IPS-11a (cell line): ENCODE measurements around the gene NEDD4L.
"Not testable (repeated sequence)": the region's sequence is repeated elsewhere in the genome, so short reads cannot be mapped to it uniquely, and the experiment has no call there.

Experiments used
- H3K4me3 ChIP-seq: one replicate; pipeline ENCODE4 v1.5.1; 2013; ENCODE audit warnings: low read depth, low read length, control low read depth

Gene NEDD4L

GRCh38 chr18:58280191-58280590 lies 236.2 kb downstream of the NEDD4L start:
- H3K4me3 ChIP-seq = no peak overlapping the region

GRCh38 chr18:58282872-58283271 lies 238.8 kb downstream of the NEDD4L start:
- H3K4me3 ChIP-seq = not testable (repeated sequence)

- H3K4me3 ChIP-seq = no peak overlapping the region
These were observed 240.8 kb downstream of the NEDD4L start for GRCh38 chr18:58284699-58285448.

DNA sequence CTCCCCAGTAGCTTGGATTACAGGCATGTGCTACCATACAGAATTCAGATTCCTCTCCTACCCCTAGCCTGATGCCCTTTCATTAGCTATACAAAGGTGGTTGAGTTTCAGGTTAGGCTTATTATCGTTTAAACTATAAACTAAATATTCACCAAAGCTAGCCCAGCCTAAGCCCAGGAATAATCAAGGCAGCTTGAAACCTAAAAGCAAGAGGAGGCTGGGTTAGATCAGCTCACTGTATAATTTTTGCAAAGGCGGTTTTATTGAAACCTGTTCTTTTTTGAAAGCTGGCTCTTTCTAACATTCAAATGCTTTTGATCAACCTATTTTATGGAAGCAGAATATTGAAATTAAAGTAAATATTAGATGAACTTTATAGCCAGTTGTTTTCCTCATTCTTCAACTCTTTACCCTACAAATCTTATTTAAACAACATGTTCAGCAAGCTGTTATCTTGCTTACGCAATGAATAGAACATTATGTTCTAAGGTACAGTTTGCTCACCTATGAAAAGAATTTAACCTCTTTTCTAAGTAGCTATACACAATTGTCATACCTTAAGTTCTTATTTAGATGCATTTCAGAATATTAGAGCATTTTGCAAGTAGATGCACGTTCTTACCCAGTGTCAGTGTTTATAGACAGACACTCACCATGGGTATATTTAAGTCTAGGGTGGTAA lies 241.6 kb downstream of the NEDD4L start:
- no peak overlapping the region for H3K4me3 ChIP-seq

GRCh38 chr18:58286632-58287352 lies 242.8 kb downstream of the NEDD4L start:
- no peak overlapping the region for H3K4me3 ChIP-seq

- no peak overlapping the region for H3K4me3 ChIP-seq
These were observed 243.6 kb downstream of the NEDD4L start for GRCh38 chr18:58287353-58288274.

- H3K4me3 ChIP-seq = no peak overlapping the region
These were observed 245.1 kb downstream of the NEDD4L start for GRCh38 chr18:58288921-58289797.

GRCh38 chr18:58290116-58290695 lies 246.2 kb downstream of the NEDD4L start:
- no peak overlapping the region for H3K4me3 ChIP-seq

DNA sequence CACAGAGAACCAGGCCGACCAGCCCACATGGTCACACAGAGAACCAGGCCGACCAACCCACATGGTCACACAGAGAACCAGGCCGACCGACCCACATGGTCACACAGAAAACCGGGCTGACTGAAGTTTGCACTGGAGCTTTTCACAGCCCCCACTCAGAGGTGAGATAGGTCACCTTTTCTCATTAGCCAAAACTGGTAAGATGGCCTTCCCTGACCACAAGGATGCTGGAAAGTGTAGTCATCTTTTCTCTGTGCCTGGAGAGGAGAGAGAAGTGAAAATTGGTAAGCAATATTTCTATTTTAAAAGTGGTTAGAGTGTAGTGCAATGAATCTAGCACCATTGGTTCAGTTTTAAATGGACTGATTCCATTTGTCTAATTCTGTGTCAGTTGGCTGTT lies 247.1 kb downstream of the NEDD4L start:
- no peak overlapping the region for H3K4me3 ChIP-seq

DNA sequence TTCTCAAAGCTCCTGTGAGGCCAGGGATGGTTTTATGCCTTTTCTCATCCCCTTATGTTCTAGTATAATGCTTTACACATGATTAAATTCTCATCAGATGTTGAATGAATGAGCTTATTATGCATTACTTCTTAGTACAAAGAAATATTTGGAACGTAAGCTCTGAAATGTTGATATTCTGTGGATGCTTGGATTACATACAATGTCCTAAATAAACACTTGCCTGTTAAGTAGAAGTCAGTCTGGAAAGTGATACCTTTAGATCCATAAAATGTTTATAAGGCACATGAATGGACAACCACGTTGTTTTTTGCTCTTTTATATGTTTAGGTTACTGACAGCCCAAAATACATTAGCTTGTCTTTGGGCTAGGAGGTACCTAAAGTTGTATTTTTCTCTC lies 248.6 kb downstream of the NEDD4L start:
- no peak overlapping the region for H3K4me3 ChIP-seq

DNA sequence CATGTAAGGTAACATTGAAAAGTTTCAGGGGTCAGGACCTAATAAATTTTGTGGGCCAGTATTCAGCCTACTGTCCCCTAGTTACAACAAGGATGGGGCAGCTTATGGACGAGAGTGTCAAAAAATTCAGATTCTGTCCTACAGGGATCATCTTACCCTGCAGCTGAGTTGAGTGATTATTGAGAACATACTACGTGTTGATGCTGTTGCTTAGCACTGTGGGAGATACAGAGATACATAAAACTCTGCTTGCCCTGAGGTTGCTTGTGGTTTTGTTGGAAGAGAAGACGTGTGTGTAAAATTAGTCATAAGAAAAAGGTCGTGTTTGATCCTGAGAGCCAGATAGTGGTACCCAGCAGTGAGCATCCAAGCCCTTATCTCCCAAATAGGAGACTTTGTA lies 253.2 kb downstream of the NEDD4L start:
- no peak overlapping the region for H3K4me3 ChIP-seq

DNA sequence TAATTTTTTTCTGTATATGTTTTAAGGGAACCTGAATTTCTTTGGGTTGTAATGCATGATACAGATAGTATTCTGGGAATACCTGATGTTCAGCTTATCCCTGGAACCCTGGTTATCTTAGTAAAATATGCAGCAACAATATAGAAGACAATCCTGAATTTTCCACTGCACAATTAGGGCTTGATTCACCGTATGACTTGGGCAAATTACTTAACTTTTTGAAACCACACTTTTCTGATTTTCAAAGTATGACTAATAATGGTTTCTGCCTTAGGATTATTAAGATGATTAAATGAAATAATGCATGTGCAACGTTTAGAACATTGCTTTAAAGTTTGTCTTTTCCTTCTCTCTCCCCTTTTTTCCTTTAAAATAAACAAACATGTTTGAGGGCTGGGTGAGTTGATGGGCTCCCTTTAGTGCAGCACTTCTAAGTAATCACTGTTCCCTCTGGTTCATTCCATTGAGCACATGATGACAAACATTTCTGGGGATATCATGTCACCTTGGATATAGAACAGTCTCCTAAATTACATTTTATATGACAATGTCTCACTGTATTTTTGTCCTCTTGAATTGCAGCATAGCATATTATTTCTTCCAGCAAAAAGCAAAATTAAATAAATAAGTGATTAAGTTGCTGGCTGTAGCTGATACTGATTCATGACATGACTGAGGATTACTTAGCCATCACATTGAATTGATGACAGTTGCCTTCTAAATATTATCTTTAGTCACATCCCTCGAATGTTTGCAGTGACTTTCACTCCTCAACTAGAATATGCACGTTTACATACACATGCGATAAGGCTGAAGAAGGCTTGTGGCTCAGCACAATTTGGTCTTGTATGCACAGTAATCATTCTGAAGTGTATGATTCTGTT lies 254.5 kb downstream of the NEDD4L start:
- H3K4me3 ChIP-seq = no peak overlapping the region

DNA sequence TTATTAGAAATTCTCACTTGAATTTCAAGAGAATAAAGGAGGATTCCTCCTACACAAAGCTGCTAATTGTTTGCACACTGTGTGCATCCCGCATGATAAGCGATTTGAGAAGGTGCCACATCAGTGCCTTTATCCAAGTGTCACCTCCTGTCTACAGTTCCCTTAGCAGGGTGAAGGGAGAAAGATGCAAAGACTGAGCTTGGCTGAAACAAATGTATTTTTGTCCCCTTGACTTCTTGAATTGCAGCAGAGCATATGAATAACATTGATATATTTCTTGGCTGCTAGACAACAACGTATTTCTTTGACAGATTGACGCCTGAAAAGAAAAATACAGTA lies 255.1 kb downstream of the NEDD4L start:
- no peak overlapping the region for H3K4me3 ChIP-seq

- no peak overlapping the region for H3K4me3 ChIP-seq
These were observed 255.9 kb downstream of the NEDD4L start for GRCh38 chr18:58299936-58300335.

- H3K4me3 ChIP-seq = no peak overlapping the region
These were observed 256.8 kb downstream of the NEDD4L start for GRCh38 chr18:58300867-58301266.

GRCh38 chr18:58302811-58303210 lies 258.8 kb downstream of the NEDD4L start:
- no peak overlapping the region for H3K4me3 ChIP-seq

DNA sequence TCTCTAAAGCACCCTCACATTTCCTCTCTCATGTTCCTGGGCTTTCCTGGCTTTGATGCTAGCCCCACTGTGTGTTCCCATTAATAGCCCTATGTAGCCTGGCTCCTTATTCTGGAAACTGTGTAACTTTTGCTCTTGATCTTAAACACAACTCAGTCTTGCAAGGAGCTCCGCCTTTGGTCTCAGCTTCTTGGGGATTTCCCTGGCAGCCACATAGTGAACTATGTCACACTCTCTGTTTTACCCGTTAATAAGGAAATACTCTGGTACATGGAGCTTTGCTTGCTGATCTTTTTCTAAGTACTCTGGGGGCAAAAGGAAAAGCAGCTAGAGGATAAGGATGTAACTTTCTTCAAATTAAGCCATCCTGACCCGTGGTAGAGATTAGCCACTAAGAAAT lies 259.3 kb downstream of the NEDD4L start:
- no peak overlapping the region for H3K4me3 ChIP-seq

DNA sequence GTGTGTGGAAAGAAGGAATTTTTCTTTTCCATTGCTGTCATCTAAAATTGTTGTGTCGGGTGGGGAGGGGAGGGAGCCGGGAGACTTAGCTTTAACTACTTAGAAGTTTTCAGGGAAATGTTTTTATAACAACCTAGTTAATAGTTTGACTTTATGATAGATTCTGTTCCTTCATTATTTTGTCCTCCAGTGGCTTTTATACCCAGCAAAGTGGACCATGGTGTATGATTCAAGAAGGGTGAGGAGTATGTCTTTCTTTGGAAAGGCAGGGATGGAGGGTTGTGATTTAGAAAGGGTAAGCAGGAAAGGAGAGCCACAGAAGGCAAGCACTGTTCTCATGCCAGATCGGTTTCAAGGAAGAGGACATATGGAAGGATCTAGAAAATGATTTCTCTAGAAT lies 261.8 kb downstream of the NEDD4L start:
- H3K4me3 ChIP-seq = no peak overlapping the region

DNA sequence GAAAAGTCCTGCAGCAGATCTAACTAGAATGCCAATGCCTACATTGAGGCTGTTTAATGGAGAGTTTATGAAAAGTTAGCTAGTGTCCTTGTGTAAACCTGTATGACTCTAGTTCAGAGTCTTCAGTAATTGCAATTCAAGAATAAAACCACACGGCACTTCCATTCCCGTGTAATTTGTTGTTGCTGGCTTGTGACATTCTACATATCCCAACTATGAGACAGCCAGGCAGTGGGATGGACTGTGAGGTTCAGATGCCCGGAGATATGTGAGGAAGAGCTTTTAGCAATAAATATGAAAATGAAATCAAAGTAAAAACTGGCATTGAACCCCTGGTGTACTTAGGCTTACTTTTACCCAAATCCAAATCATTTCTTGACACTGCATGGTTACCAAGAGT lies 263.4 kb downstream of the NEDD4L start:
- no peak overlapping the region for H3K4me3 ChIP-seq
